ENCODE data around the gene ASXL1. TPM values are rescaled to one million over a fixed set of nuclear protein-coding genes. Genes with fewer than 3 reads are reported as not detected.
A peak's percentile ranks its signal among the peaks of the same experiment; 100 is the strongest.

The ASXL1 gene
- total and polyA plus RNA-seq, 10 of the 15 experiments (the other 5 are each of a cell fraction or from before 2014, with no cell fraction given) = 11.0 to 87.6 (median 56.8) TPM

GRCh38 chr20:32354592-32355416, 3.3 kb upstream of the ASXL1 start:
- H3K79me2 ChIP-seq (ENCODE audit: control insufficient read depth, insufficient read depth, low read length) = peaks cover 20% of the 10 kb centered on the region
- peak overlapping the region; percentile 91 for H3K27ac ChIP-seq (ENCODE audit: control insufficient read depth, insufficient read depth)
- H2AFZ ChIP-seq (ENCODE audit: control insufficient read depth, low read depth, low read length) = no peak overlapping the region; the same call in 1 of the 2 replicates
- SMC1A ChIA-PET (ENCODE audit: uncharacterized antibody, unreplicated experiment) = interaction anchor here (0.7 to 3.8 kb wide), 12 partner anchors 8 to 185 kb away, joined by 3 to 23 read pairs (median 7); no protein-coding TSS in a partner anchor
- H3K9ac ChIP-seq (ENCODE audit: control insufficient read depth, insufficient read depth, low read length) = peak overlapping the region; percentile 2; the same call in 1 of the 2 replicates
- no peaks in the 10 kb centered on the region for H3K27me3 ChIP-seq (replicated peaks in 1 of 2; ENCODE audit: control insufficient read depth in 2 of 2, insufficient read depth in 2 of 2, low read length in 1 of 2)
- no TSS peak for BruUV-seq (replicated peaks)
- RAD21 ChIA-PET (ENCODE audit: unreplicated experiment) = interaction anchor here (0.7 to 3.4 kb wide), 9 partner anchors 8 to 149 kb away, joined by 3 to 28 read pairs (median 3); no protein-coding TSS in a partner anchor
- FAIRE-seq (no peak), DNase-seq (ENCODE audit: low read depth, low spot score) (peak; percentile 59), ATAC-seq (peak; percentile 33)
- peak overlapping the region; percentile 75 for H3K4me2 ChIP-seq (ENCODE audit: control insufficient read depth, insufficient read depth)
- H3K9me3 ChIP-seq (replicated peaks; ENCODE audit: control insufficient read depth, insufficient read depth, low read length) = no peaks in the 10 kb centered on the region
- WGBS (ENCODE audit: insufficient coverage, insufficient replicate concordance, low lambda C conversion rate, missing lambda C conversion rate) = 0% methylated on average over 2 of the region's 2 CpGs
- CTCF ChIA-PET = interaction anchor here (0.5 to 3.3 kb wide), 7 partner anchors 10 to 522 kb away, joined by 3 to 12 read pairs (median 5); no protein-coding TSS in a partner anchor
- POLR2A ChIA-PET = interaction anchor here (0.9 to 4.8 kb wide), 6 partner anchors 9 to 76 kb away, joined by 3 to 38 read pairs (median 8); no protein-coding TSS in a partner anchor
- H3K4me3 ChIP-seq = 0 out of 2 replicates have a peak overlapping the region, but pooled peaks have one; percentile 52
- no peaks in the 10 kb centered on the region for H3K36me3 ChIP-seq (ENCODE audit: control insufficient read depth in 2 of 2, insufficient read depth in 2 of 2, low read length in 1 of 2)
- H4K20me1 ChIP-seq (ENCODE audit: control insufficient read depth, insufficient read depth) = no peaks in the 10 kb centered on the region
- in situ Hi-C loops (cut with MboI) (no loop called here), intact Hi-C loops (cut with micrococcal nuclease; ENCODE audit: unreplicated experiment) (loop anchor here (1.0 to 5.0 kb wide), 2 partner anchors 18 to 1637 kb away; partner anchors contain the start of gene RALY)
- peaks cover 32% of the 10 kb centered on the region for H3K4me1 ChIP-seq (ENCODE audit: control insufficient read depth, insufficient read depth, low read length)
- TF ChIP-seq STAT3 (IDR thresholded peaks at IDR 0.05; ENCODE audit: low read depth, low read length) (no peak), ZNF687 (IDR thresholded peaks at IDR 0.05) (no peak), NR2F1 (conservative IDR thresholded peaks at IDR 0.05) (no peak), REST (IDR thresholded peaks at IDR 0.05; ENCODE audit: low read depth, low read length) (no peak), ZNF274 (IDR thresholded peaks at IDR 0.05; ENCODE audit: insufficient read depth, insufficient read length) (no peak), MYB (IDR thresholded peaks at IDR 0.05; ENCODE audit: borderline replicate concordance, low read depth, low read length) (no peak), SREBF2 (IDR thresholded peaks at IDR 0.05; ENCODE audit: low read length) (no peak), BCL3 (IDR thresholded peaks at IDR 0.05; ENCODE audit: borderline replicate concordance, insufficient read depth, low read depth, low read length, poor library complexity, severe bottlenecking) (no peak), SKIL (IDR thresholded peaks at IDR 0.05; ENCODE audit: low read depth, poor library complexity, severe bottlenecking) (peak; percentile 79)
